Measurements from ENCODE around the gene CORO1C. TPM values are rescaled to one million over a fixed set of nuclear protein-coding genes. Genes with fewer than 3 reads are reported as not detected.

The CORO1C gene
- total RNA-seq, 1 experiment from 2014 or later: 138 TPM

GRCh38 chr12:108768591-108769500 lies 37.5 kb upstream of the CORO1C start:
- no peaks in the 10 kb centered on the region for H3K79me2 ChIP-seq (ENCODE audit: insufficient read depth, low read length)
- ATAC-seq (peak; percentile 96), DNase-seq (ENCODE audit: low read depth, low spot score) (peak; percentile 63)
- TF ChIP-seq TCF7L2 (IDR thresholded peaks at IDR 0.05; ENCODE audit: borderline replicate concordance, extremely low read depth, insufficient read depth, insufficient read length) (peak; percentile 19), SIN3A (IDR thresholded peaks at IDR 0.05; ENCODE audit: low read depth) (no peak), ZFX (IDR thresholded peaks at IDR 0.05) (peak; percentile 37; the same call in 1 of the 2 replicates), MAX (IDR thresholded peaks at IDR 0.05) (peak; percentile 34; the same call in 1 of the 2 replicates), CBX3 (IDR thresholded peaks at IDR 0.05; ENCODE audit: low read depth) (no peak), CTCF (IDR thresholded peaks at IDR 0.05 in 2 of 3, conservative IDR thresholded peaks at IDR 0.05 in 1 of 3; ENCODE audit: borderline replicate concordance in 1 of 3, insufficient read depth in 1 of 3, low read depth in 2 of 3, low read length in 2 of 3) (peak in 1 of 3 experiments; percentile 4; a peak in 2 of 6 replicates), POLR2A (IDR thresholded peaks at IDR 0.05; ENCODE audit: borderline replicate concordance, extremely low read depth, insufficient read depth, insufficient read length) (peak; percentile 49), RAD21 (IDR thresholded peaks at IDR 0.05; ENCODE audit: low read depth) (peak; percentile 17; the same call in 1 of the 2 replicates), ELF1 (IDR thresholded peaks at IDR 0.05; ENCODE audit: borderline replicate concordance, low read depth) (no peak), POLR2AphosphoS5 (IDR thresholded peaks at IDR 0.05; ENCODE audit: low read depth, low read length) (peak; percentile 67)
- POLR2A ChIA-PET: no interaction called here
- H3K27me3 ChIP-seq (ENCODE audit: insufficient read depth, low read length): no peaks in the 10 kb centered on the region
- H3K27ac ChIP-seq (ENCODE audit: low read depth, low read length): peak overlapping the region; percentile 30; the same call in 1 of the 2 replicates
- no peaks in the 10 kb centered on the region for H4K20me1 ChIP-seq (ENCODE audit: insufficient read depth)
- intact Hi-C loops (cut with micrococcal nuclease): loop anchor here (1.0 kb wide), 1 partner anchor 105 kb away; no protein-coding TSS in a partner anchor
- H3K9me3 ChIP-seq (ENCODE audit: control insufficient read depth in 1 of 2, insufficient read depth in 1 of 2, low read depth in 1 of 2, low read length in 2 of 2): no peaks in the 10 kb centered on the region
- peak overlapping the region; percentile 52 to 61 for H3K4me3 ChIP-seq (replicated peaks in 1 of 2; ENCODE audit: low read depth in 1 of 2, low read length in 2 of 2)
- no peaks in the 10 kb centered on the region for H3K9me2 ChIP-seq (ENCODE audit: insufficient read depth)
- BruUV-seq (replicated peaks): no TSS peak
- RAD21 ChIA-PET (ENCODE audit: low non-redundant PET in 1 of 2, low total read pairs in 2 of 2, uncharacterized antibody in 2 of 2, unreplicated experiment in 2 of 2): no interaction called here
- peaks cover 5 to 17% of the 10 kb centered on the region in 2 experiments for H3K4me1 ChIP-seq (ENCODE audit: control insufficient read depth in 1 of 2, insufficient read depth in 2 of 2, low read length in 2 of 2)
- CTCF ChIA-PET: no interaction called here
- peak overlapping the region; percentile 83 for H3K4me2 ChIP-seq (ENCODE audit: low read length)
- H3K9ac ChIP-seq (ENCODE audit: low read length): peak overlapping the region; percentile 46
- no peaks in the 10 kb centered on the region for H3K36me3 ChIP-seq (ENCODE audit: control insufficient read depth in 1 of 2, insufficient read depth in 2 of 2, low read length in 2 of 2)
- H2AFZ ChIP-seq (ENCODE audit: low read depth, low read length, poor library complexity, severe bottlenecking): no peak overlapping the region

All from HCT116 (cell line).